HepG2 (cell line): ENCODE measurements around the gene PLCB4. TPM values are rescaled to one million over a fixed set of nuclear protein-coding genes. Genes with fewer than 3 reads are reported as not detected.

ENCODE experiments used
- ATAC-seq: fragments of 200-7000 bp; cut with Tn5 transposase; 3 replicates; pipeline ENCODE4 v1.9.1; 2020; ENCODE audit warnings: mild to moderate bottlenecking, moderate library complexity
- BruUV-seq: library from RNA; stranded (reverse); fragments of 400-500 nt; replicated peaks from 2 replicates; lab custom pipeline; 2021; lab: Mats Ljungman, UMichigan
- CTCF ChIA-PET: fragments of 300-600 bp; formaldehyde crosslinking; extraction: SDS; loops from one replicate; lab custom pipeline; 2021; ENCODE audit warnings: low total read pairs, inconsistent platforms, low intra/inter-chr PET ratio; lab: Yijun Ruan, JAX
- POLR2A ChIA-PET: fragments of 350-600 bp; sonication (Branson Sonifier 250); formaldehyde crosslinking; loops from one replicate; lab custom pipeline; 2020; ENCODE audit warnings: antibody characterized with exemption, inconsistent platforms; lab: Yijun Ruan, JAX
- DNase-seq: peaks from one replicate; pipeline ENCODE4 v3.0.0-alpha.2; 2015; ENCODE audit warnings: low spot score
- FAIRE-seq: peaks from 3 replicates; lab custom pipeline; 2011; peaks lifted over from hg19 to GRCh38; lab: Jason Lieb, UNC
- H2AFZ ChIP-seq: one replicate; pipeline ENCODE4 v1.6.1; 2011; ENCODE audit warnings: low read length, inconsistent platforms
- H3K27ac ChIP-seq: fragments of 300-600 bp; 3 replicates; pipeline ENCODE4 v1.8.0; 2011; ENCODE audit warnings: mixed run types, mild to moderate bottlenecking, mixed read lengths, low read length, inconsistent platforms; ENCODE audit not compliant: insufficient read depth; ENCODE audit errors: extremely low read length
- H3K27me3 ChIP-seq, 2 experiments: fragments of 200-600 bp in 1 of 2; 2 replicates in 1 of 2; 3 replicates in 1 of 2; pipeline versions ENCODE4 v1.6.0 to v1.8.0; 2011; ENCODE audit warnings: low read length in 2 of 2, mild to moderate bottlenecking in 2 of 2, moderate library complexity in 2 of 2, inconsistent platforms in 1 of 2; ENCODE audit not compliant: insufficient read depth in 2 of 2, control insufficient read depth in 1 of 2
- H3K36me3 ChIP-seq, 2 experiments: fragments of 200-600 bp in 1 of 2; replicated peaks in 1 of 2; 2 replicates in 1 of 2; 3 replicates in 1 of 2; pipeline versions ENCODE4 v1.5.1 to v1.8.0; 2011; ENCODE audit warnings: low read length in 2 of 2, inconsistent platforms in 1 of 2; ENCODE audit not compliant: insufficient read depth in 2 of 2, control insufficient read depth in 1 of 2
- H3K4me1 ChIP-seq: 2 replicates; pipeline ENCODE4 v1.5.1; 2012; ENCODE audit warnings: low read length, inconsistent platforms; ENCODE audit not compliant: insufficient read depth
- H3K4me2 ChIP-seq: 2 replicates; pipeline ENCODE4 v1.6.0; 2011; ENCODE audit warnings: low read depth, low read length, inconsistent platforms
- H3K4me3 ChIP-seq, 3 experiments: fragments of 200-600 bp in 1 of 3; sonication (generic), shearing (Covaris generic) in 1 of 3; replicated peaks in 1 of 3; 2 replicates each; pipeline ENCODE4 v1.5.1; 2011 to 2016; ENCODE audit warnings: low read length in 3 of 3, inconsistent platforms in 2 of 3, low read depth in 2 of 3, mild to moderate bottlenecking in 2 of 3, control low read depth in 1 of 3, mixed read lengths in 1 of 3; ENCODE audit not compliant: insufficient read depth in 1 of 3
- H3K79me2 ChIP-seq: one replicate; pipeline ENCODE4 v1.6.1; 2011; ENCODE audit warnings: low read length, inconsistent platforms; ENCODE audit not compliant: insufficient read depth
- H3K9ac ChIP-seq: 2 replicates; pipeline ENCODE4 v1.6.0; 2011; ENCODE audit warnings: mild to moderate bottlenecking, low read depth, low read length, inconsistent platforms; ENCODE audit not compliant: insufficient read depth
- H3K9me3 ChIP-seq: 2 replicates; pipeline ENCODE4 v1.5.1; 2012; ENCODE audit warnings: mild to moderate bottlenecking, low read length
- H4K20me1 ChIP-seq: 2 replicates; pipeline ENCODE4 v1.6.0; 2011; ENCODE audit warnings: inconsistent platforms, mild to moderate bottlenecking, low read length, moderate library complexity; ENCODE audit not compliant: insufficient read depth
- ELF4 ChIP-seq: sonication (generic); formaldehyde crosslinking; IDR thresholded peaks from 2 replicates; pipeline ENCODE4 v1.5.0; 2020; ENCODE audit warnings: missing genetic modification reagents, mild to moderate bottlenecking, moderate library complexity, borderline replicate concordance
- ELK4 ChIP-seq: sonication (generic); formaldehyde crosslinking; IDR thresholded peaks from 2 replicates; pipeline ENCODE4 v1.9.0; 2021; ENCODE audit warnings: missing genetic modification reagents, borderline replicate concordance
- EZH2 ChIP-seq: conservative IDR thresholded peaks from 2 replicates; pipeline ENCODE4 v1.6.1; 2012; ENCODE audit warnings: mild to moderate bottlenecking, low read depth, low read length, moderate library complexity
- FOSL2 ChIP-seq: sonication (generic); formaldehyde crosslinking; IDR thresholded peaks from 2 replicates; pipeline ENCODE4 v1.4.0; 2020; ENCODE audit warnings: missing genetic modification reagents
- FOXO1 ChIP-seq: sonication (generic); formaldehyde crosslinking; IDR thresholded peaks from 2 replicates; pipeline ENCODE4 v1.4.0; 2020; ENCODE audit warnings: missing genetic modification reagents
- ISL2 ChIP-seq: sonication (generic); formaldehyde crosslinking; IDR thresholded peaks from 2 replicates; pipeline ENCODE4 v1.5.0; 2020; ENCODE audit warnings: missing genetic modification reagents
- KMT2B ChIP-seq: IDR thresholded peaks from 2 replicates; pipeline ENCODE4 v1.6.1; 2016; ENCODE audit warnings: missing genetic modification reagents, missing compliant biosample characterization
- MEIS1 ChIP-seq: sonication (generic); formaldehyde crosslinking; IDR thresholded peaks from 2 replicates; pipeline ENCODE4 v1.9.0; 2021; ENCODE audit warnings: mild to moderate bottlenecking, missing genetic modification reagents, moderate library complexity, borderline replicate concordance
- NBN ChIP-seq: fragments of 450-650 bp; conservative IDR thresholded peaks from 2 replicates; pipeline ENCODE4 v1.6.1; 2017
- PAXIP1 ChIP-seq: sonication (generic); formaldehyde crosslinking; conservative IDR thresholded peaks from 2 replicates; pipeline ENCODE4 v1.4.0; 2020; ENCODE audit warnings: mild to moderate bottlenecking, missing genetic modification reagents, moderate library complexity
- SP140L ChIP-seq: sonication (generic); formaldehyde crosslinking; IDR thresholded peaks from 2 replicates; pipeline ENCODE4 v1.4.0; 2020; ENCODE audit warnings: missing genetic modification reagents, borderline replicate concordance
- ZBTB25 ChIP-seq: IDR thresholded peaks from 2 replicates; pipeline ENCODE4 v1.6.1; 2018; ENCODE audit warnings: missing genetic modification reagents
- ZNF556 ChIP-seq: sonication (generic); formaldehyde crosslinking; IDR thresholded peaks from 2 replicates; pipeline ENCODE4 v1.4.0; 2020; ENCODE audit warnings: mild to moderate bottlenecking, missing genetic modification reagents, borderline replicate concordance
- ZNF691 ChIP-seq: sonication (generic); formaldehyde crosslinking; IDR thresholded peaks from 2 replicates; pipeline ENCODE4 v1.4.0; 2020; ENCODE audit warnings: missing genetic modification reagents, low read depth, mild to moderate bottlenecking, borderline replicate concordance
- ZNF703 ChIP-seq: sonication (generic); formaldehyde crosslinking; IDR thresholded peaks from 2 replicates; pipeline ENCODE4 v1.5.1; 2020; ENCODE audit warnings: missing genetic modification reagents, mild to moderate bottlenecking, moderate library complexity, borderline replicate concordance
- ZNF782 ChIP-seq: sonication (generic); formaldehyde crosslinking; IDR thresholded peaks from 2 replicates; pipeline ENCODE4 v1.4.0; 2020; ENCODE audit warnings: missing genetic modification reagents, mild to moderate bottlenecking, borderline replicate concordance
- WGBS: methylation state at CpG from one replicate; pipeline ENCODE4 v1.1.6; 2017; ENCODE audit warnings: low lambda C conversion rate; 5-methylcytosine and 5-hydroxymethylcytosine counted together
- in situ Hi-C: cut with HindIII; loops from 2 replicates; pipeline ENCODE4 v1.10.0; 2017; ENCODE audit warnings: low pct_unique_long_range_greater_than_20kb; ENCODE audit not compliant: extremely low pct_ligation_motif_present
- intact Hi-C: fragments of 100-400 bp; cut with micrococcal nuclease; formaldehyde crosslinking; loops from one replicate; pipeline ENCODE4 v1.10.0; 2022; ENCODE audit not compliant: unreplicated experiment
- polyA plus RNA-seq, 8 experiments: library from polyadenylated mRNA; depleted of rRNA in 3 of 8; stranded (reverse) in 7 of 8; unstranded in 1 of 8; fragments of >200 nt; fragmentation: Illumina TruSeq in 4 of 8; extraction: Trizol in 4 of 8; gene quantifications; 2 replicates each; pipeline versions ENCODE4 v1.2.1 to v1.2.3, GENCODE V29; 2011 to 2016; ENCODE audit warnings: low read depth in 4 of 8, missing spikeins in 1 of 8, mixed read lengths in 1 of 8; ENCODE audit not compliant: insufficient read depth in 1 of 8
- total RNA-seq, 5 experiments: library from RNA; depleted of rRNA; stranded (reverse); fragments of >200 nt; fragmentation: Illumina TruSeq; extraction: Trizol; gene quantifications; 2 replicates each; pipeline ENCODE4 v1.2.3, GENCODE V29; 2016; ENCODE audit warnings: low read depth in 1 of 5

PLCB4 gene
- total and polyA plus RNA-seq, 2 of the 13 experiments (the other 11 are each of a cell fraction or from before 2014, with no cell fraction given) = 0.01 TPM; not detected in 1

- TF ChIP-seq ZNF703 (CRISPR knock-in tag) = no peak
- no peak for TF ChIP-seq ZNF782 (CRISPR knock-in tag)
- no peak for TF ChIP-seq MEIS1 (CRISPR knock-in tag)
- TF ChIP-seq EZH2 = no peak
- no peak for TF ChIP-seq PAXIP1 (CRISPR knock-in tag)
- TF ChIP-seq FOSL2 (CRISPR knock-in tag) = no peak
- TF ChIP-seq ZNF556 = no peak
- TF ChIP-seq ZBTB25 (CRISPR knock-in tag) = no peak
Measured at GRCh38 chr20:9367328-9367727, 298.4 kb downstream of the PLCB4 start (continued).

- no peak overlapping the region for H3K9ac ChIP-seq
- no peak overlapping the region for H3K4me3 ChIP-seq
- no peak for FAIRE-seq
- H3K4me1 ChIP-seq = no peaks in the 10 kb centered on the region
- no peak for DNase-seq
- no peak overlapping the region for H3K4me2 ChIP-seq
- POLR2A ChIA-PET = no interaction called here
- H3K9me3 ChIP-seq = no peaks in the 10 kb centered on the region
- no TSS peak for BruUV-seq
- no peak overlapping the region for H3K27ac ChIP-seq
- no peak overlapping the region for H2AFZ ChIP-seq
- ATAC-seq = no peak
- 0% methylated on average over 2 of the region's 2 CpGs for WGBS
- H4K20me1 ChIP-seq = no peaks in the 10 kb centered on the region
- CTCF ChIA-PET = no interaction called here
- no peaks in the 10 kb centered on the region for H3K36me3 ChIP-seq
- in situ Hi-C loops = loop anchor here (10.0 kb wide), 1 partner anchor 583 kb away; no protein-coding TSS in a partner anchor
- intact Hi-C loops = no loop called here
- no peaks in the 10 kb centered on the region for H3K79me2 ChIP-seq
- peaks cover 1 to 12% of the 10 kb centered on the region in 2 experiments; a peak in 3 of 5 replicates for H3K27me3 ChIP-seq
- no peak for TF ChIP-seq FOXO1 (CRISPR knock-in tag)
- TF ChIP-seq KMT2B (CRISPR knock-in tag) = no peak
- no peak for TF ChIP-seq SP140L
- no peak for TF ChIP-seq ELK4
- TF ChIP-seq ISL2 (CRISPR knock-in tag) = no peak
- no peak for TF ChIP-seq ZNF691 (CRISPR knock-in tag)
- TF ChIP-seq ELF4 (CRISPR knock-in tag) = no peak
- TF ChIP-seq NBN = no peak
Measured at GRCh38 chr20:9367746-9368145, 298.9 kb downstream of the PLCB4 start.
